Spinal cord (tissue), 10 donors: ENCODE results near the gene CCDC69. TPM values are rescaled to one million over a fixed set of nuclear protein-coding genes. Genes with fewer than 3 reads are reported as not detected.
"Not testable (repeated sequence)": the region's sequence is repeated elsewhere in the genome, so short reads cannot be mapped to it uniquely, and the experiment has no call there.

ENCODE experiments used
- DNase-seq, 6 donors: peaks; one replicate each; pipeline versions ENCODE4 v3.0.0 to v3.0.0-alpha.2; 2013 to 2015; ENCODE audit warnings: low spot score in 6 of 6, low read depth in 4 of 6
- H3K27ac ChIP-seq: one replicate; pipeline ENCODE4 v1.5.1; 2013; ENCODE audit warnings: low read depth, low read length, control low read depth
- H3K27me3 ChIP-seq: one replicate; pipeline ENCODE4 v1.6.1; 2013; ENCODE audit warnings: low read length; ENCODE audit not compliant: control insufficient read depth, insufficient read depth
- H3K36me3 ChIP-seq: one replicate; pipeline ENCODE4 v1.6.1; 2013; ENCODE audit warnings: low read length; ENCODE audit not compliant: control insufficient read depth, insufficient read depth
- H3K4me1 ChIP-seq: one replicate; pipeline ENCODE4 v1.6.1; 2013; ENCODE audit warnings: low read length; ENCODE audit not compliant: control insufficient read depth, insufficient read depth
- H3K4me3 ChIP-seq: one replicate; pipeline ENCODE4 v1.5.1; 2013; ENCODE audit warnings: low read depth, low read length, control low read depth
- H3K9me3 ChIP-seq: one replicate; pipeline ENCODE4 v1.6.1; 2013; ENCODE audit warnings: low read length; ENCODE audit not compliant: control insufficient read depth, insufficient read depth
- WGBS: methylation state at CpG from one replicate; pipeline ENCODE4 v1.1.5; 2013; ENCODE audit warnings: missing lambda C conversion rate; ENCODE audit not compliant: insufficient coverage; 5-methylcytosine and 5-hydroxymethylcytosine counted together
- polyA plus RNA-seq, 2 donors: library from polyadenylated mRNA; unstranded; fragments of 120-200 nt; gene quantifications; one replicate each; pipeline ENCODE4 v1.2.1, GENCODE V29; 2013; ENCODE audit not compliant: insufficient read length in 2 of 2
- total RNA-seq, 2 donors: library from RNA; depleted of rRNA in 1 of 2; stranded (reverse); fragments of 120-200 nt in 1 of 2; fragments of >200 nt in 1 of 2; gene quantifications; one replicate each; pipeline versions ENCODE4 v1.2.3 to v1.2.4, GENCODE V29; 2013 to 2014
- donor health status: healthy.

Gene CCDC69
- total and polyA plus RNA-seq, 4 donors, result 2.4 to 7.1 (median 4.4) TPM

DNA sequence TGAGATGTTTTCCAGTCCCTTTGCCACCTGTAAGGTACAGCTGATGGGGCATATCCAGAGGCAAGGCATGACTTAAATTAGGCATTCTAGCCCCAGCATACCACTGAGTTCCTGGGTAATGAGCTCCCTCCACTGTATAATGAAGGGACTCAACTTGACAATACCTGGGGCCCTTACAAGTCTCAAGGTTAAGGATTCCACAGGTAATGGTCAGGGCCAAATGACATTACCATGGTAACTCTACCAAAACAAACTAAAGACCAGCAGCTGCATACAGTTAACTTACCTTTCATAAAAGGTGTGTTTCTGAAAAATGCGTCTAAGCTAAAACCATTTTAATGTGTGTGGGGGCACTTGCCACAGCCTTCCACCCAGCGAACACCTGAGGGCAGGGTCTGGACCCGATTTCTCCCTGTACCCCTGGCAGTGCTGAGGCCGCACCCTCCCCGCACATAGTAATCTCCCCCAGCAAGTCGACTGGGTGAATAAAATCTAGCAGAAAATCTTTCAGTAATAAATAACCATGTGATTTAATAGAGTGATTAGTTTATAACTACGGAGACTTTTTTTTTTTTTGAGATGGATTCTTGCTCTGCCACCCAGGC lies 24.2 kb downstream of the CCDC69 start:
- Histone ChIP-seq H3K27ac (no peak overlapping the region), H3K27me3 (no peaks in the 10 kb centered on the region), H3K9me3 (no peaks in the 10 kb centered on the region), H3K4me1 (no peaks in the 10 kb centered on the region), H3K36me3 (no peaks in the 10 kb centered on the region), H3K4me3 (no peak overlapping the region)
- no peak for DNase-seq
- WGBS, result no CpG with 5 or more reads among the region's 7 CpGs

- WGBS, result 77% methylated on average over 5 of the region's 5 CpGs
Measured at GRCh38 chr5:151198861-151199260, 25.0 kb downstream of the CCDC69 start.

DNA sequence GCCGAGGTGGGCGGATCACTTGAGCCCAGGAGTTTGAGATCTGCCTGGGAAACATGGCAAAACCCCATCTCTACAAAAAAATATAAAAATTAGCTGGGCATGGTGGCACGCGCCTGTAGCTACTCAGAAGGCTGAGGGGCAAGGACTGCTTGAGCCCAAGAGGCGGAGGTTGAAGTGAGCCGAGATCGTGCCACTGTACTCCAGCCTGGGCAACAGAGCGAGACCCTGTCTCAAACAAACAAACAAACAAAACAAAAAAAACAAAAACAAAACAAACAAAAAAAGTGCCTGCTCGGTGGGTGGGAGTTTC lies 26.6 kb downstream of the CCDC69 start:
- not testable (repeated sequence) for H3K27ac ChIP-seq, H3K4me1 ChIP-seq, DNase-seq, H3K27me3 ChIP-seq, H3K36me3 ChIP-seq, H3K9me3 ChIP-seq, H3K4me3 ChIP-seq
- 90% methylated on average over 5 of the region's 9 CpGs for WGBS

More at GRCh38 chr5:151198861-151199260, 25.0 kb downstream of the CCDC69 start:
- no peaks in the 10 kb centered on the region for H3K27me3 ChIP-seq
- H3K4me1 ChIP-seq, result no peaks in the 10 kb centered on the region
- no peaks in the 10 kb centered on the region for H3K36me3 ChIP-seq
- H3K9me3 ChIP-seq, result no peaks in the 10 kb centered on the region
- no peak overlapping the region for H3K27ac ChIP-seq
- no peak for DNase-seq
- H3K4me3 ChIP-seq, result no peak overlapping the region

GRCh38 chr5:151196556-151197290 lies 27.2 kb downstream of the CCDC69 start:
- H3K4me1 ChIP-seq, result no peaks in the 10 kb centered on the region
- H3K4me3 ChIP-seq, result no peak overlapping the region
- no peaks in the 10 kb centered on the region for H3K9me3 ChIP-seq
- no peaks in the 10 kb centered on the region for H3K27me3 ChIP-seq
- WGBS, result 88% methylated on average over 4 of the region's 5 CpGs
- no peaks in the 10 kb centered on the region for H3K36me3 ChIP-seq
- DNase-seq, result no peak
- H3K27ac ChIP-seq, result no peak overlapping the region

DNA sequence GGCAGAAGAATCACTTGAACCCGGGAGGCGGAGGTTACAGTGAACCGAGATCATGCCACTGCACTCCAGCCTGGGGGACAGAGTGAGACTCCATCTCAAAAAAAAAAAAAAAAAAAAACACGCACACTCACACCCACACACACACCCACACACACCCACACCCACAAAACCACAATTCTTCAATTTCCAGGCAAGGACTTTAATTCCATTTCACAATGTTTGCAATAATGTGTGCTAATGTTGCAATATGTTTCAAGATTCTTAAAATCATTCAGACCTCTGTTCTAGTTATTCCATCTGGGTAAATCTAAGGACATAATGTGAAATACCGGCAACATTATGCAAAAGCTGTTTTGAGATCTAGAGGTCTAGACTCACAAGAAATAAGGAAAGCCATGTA lies 28.3 kb downstream of the CCDC69 start:
- WGBS, result no CpG with 5 or more reads among the region's 5 CpGs

DNA sequence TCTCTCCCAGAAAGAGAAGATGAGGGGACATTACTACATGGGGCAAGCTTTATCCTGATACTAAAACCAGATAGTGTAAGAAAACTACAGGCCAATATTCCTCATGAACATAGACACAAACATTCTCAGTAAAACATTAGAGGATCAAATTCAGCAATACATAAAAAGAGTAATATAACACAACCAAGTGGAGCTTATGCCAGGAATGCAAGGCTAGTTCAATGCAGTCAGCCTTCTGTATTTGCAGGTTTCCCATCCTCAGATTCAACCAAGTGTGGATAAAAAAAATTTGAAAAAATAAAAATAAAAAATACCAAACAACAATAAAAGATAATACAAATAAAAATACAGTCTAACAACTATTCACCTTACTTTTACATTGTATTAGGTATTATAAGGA lies 31.3 kb downstream of the CCDC69 start:
- H3K9me3 ChIP-seq, result peaks cover 2% of the 10 kb centered on the region
- DNase-seq, result no peak
- no peaks in the 10 kb centered on the region for H3K4me1 ChIP-seq
- no peak overlapping the region for H3K4me3 ChIP-seq
- no peaks in the 10 kb centered on the region for H3K27me3 ChIP-seq
- H3K36me3 ChIP-seq, result no peaks in the 10 kb centered on the region
- H3K27ac ChIP-seq, result no peak overlapping the region

More for the DNA sequence above, 28.3 kb downstream of the CCDC69 start:
- Histone ChIP-seq H3K36me3 (no peaks in the 10 kb centered on the region), H3K27me3 (no peaks in the 10 kb centered on the region), H3K27ac (no peak overlapping the region), H3K4me1 (no peaks in the 10 kb centered on the region), H3K9me3 (no peaks in the 10 kb centered on the region), H3K4me3 (no peak overlapping the region)
- no peak for DNase-seq

- Histone ChIP-seq H3K27me3 (no peaks in the 10 kb centered on the region), H3K27ac (no peak overlapping the region), H3K4me3 (no peak overlapping the region), H3K9me3 (peaks cover 2% of the 10 kb centered on the region), H3K4me1 (no peaks in the 10 kb centered on the region), H3K36me3 (no peaks in the 10 kb centered on the region)
- WGBS, result 100% methylated on average over 1 of the region's 1 CpG
- DNase-seq, result no peak
Measured at GRCh38 chr5:151191661-151192060, 32.2 kb downstream of the CCDC69 start.

DNA sequence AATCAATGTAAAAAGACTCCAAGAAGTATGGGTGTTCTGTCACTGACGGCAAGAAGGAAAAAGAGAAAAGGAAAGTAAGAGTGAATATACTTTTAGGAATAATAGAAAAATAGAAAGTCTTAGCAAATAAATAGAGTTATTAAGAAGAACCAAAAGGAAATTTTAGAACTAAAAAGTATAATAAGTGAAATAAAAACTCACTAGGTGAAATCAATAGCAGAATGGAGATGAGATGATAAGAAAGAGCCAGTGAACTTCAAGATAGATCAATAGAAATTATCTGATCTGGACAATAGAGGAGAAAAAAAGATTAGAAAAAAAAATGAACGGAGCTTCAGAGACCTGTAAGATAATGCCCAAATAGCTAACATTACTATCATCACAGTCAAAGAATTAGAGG lies 34.7 kb downstream of the CCDC69 start:
- no CpG with 5 or more reads among the region's 2 CpGs for WGBS
- DNase-seq, result no peak
- H3K4me1 ChIP-seq, result peaks cover 3% of the 10 kb centered on the region
- no peaks in the 10 kb centered on the region for H3K27me3 ChIP-seq
- H3K27ac ChIP-seq, result no peak overlapping the region
- no peaks in the 10 kb centered on the region for H3K36me3 ChIP-seq
- H3K9me3 ChIP-seq, result peaks cover 2% of the 10 kb centered on the region
- H3K4me3 ChIP-seq, result no peak overlapping the region

- Histone ChIP-seq H3K27ac (no peak overlapping the region), H3K9me3 (peaks cover 2% of the 10 kb centered on the region), H3K27me3 (no peaks in the 10 kb centered on the region), H3K4me3 (no peak overlapping the region), H3K4me1 (peaks cover 3% of the 10 kb centered on the region), H3K36me3 (no peaks in the 10 kb centered on the region)
- no peak for DNase-seq
- WGBS, result 70% methylated on average over 4 of the region's 4 CpGs
Measured at GRCh38 chr5:151186538-151186937, 37.4 kb downstream of the CCDC69 start.

DNA sequence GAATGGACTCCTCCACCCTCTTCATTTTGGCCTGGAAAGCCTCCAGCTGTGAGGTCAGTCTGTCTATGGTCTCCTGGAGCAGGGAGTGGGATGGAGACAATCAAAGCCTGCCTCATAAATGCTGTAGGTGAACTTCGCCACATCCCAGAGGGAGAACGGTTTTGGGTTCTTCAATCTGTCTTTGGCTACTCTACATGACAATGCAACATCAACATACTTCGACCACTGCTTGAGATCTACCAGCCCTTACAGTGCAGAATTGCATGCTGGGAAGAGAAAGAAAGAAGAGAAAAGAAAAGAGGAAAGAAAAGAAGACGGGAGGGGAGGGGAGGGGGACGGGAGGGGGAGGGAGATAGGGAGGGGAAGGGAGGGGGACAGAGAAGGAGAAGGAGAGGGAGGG lies 37.8 kb downstream of the CCDC69 start:
- Histone ChIP-seq H3K27ac (no peak overlapping the region), H3K4me1 (peaks cover 3% of the 10 kb centered on the region), H3K27me3 (no peaks in the 10 kb centered on the region), H3K36me3 (no peaks in the 10 kb centered on the region), H3K9me3 (peaks cover 2% of the 10 kb centered on the region), H3K4me3 (no peak overlapping the region)
- no CpG with 5 or more reads among the region's 5 CpGs for WGBS
- DNase-seq, result no peak
